K562 treated with DMSO at 1 percent for 24 hours (cell line): Measurements from ENCODE around the gene RASGRF2. TPM values are rescaled to one million over a fixed set of nuclear protein-coding genes. Genes with fewer than 3 reads are reported as not detected.

Experiments
- total RNA-seq: library from RNA; unstranded; fragments of 300-600 nt; gene quantifications from 2 replicates; pipeline ENCODE4 v1.2.3, GENCODE V29; 2022; ENCODE audit warnings: low read depth; ENCODE audit not compliant: insufficient read depth

Gene RASGRF2, protein sequence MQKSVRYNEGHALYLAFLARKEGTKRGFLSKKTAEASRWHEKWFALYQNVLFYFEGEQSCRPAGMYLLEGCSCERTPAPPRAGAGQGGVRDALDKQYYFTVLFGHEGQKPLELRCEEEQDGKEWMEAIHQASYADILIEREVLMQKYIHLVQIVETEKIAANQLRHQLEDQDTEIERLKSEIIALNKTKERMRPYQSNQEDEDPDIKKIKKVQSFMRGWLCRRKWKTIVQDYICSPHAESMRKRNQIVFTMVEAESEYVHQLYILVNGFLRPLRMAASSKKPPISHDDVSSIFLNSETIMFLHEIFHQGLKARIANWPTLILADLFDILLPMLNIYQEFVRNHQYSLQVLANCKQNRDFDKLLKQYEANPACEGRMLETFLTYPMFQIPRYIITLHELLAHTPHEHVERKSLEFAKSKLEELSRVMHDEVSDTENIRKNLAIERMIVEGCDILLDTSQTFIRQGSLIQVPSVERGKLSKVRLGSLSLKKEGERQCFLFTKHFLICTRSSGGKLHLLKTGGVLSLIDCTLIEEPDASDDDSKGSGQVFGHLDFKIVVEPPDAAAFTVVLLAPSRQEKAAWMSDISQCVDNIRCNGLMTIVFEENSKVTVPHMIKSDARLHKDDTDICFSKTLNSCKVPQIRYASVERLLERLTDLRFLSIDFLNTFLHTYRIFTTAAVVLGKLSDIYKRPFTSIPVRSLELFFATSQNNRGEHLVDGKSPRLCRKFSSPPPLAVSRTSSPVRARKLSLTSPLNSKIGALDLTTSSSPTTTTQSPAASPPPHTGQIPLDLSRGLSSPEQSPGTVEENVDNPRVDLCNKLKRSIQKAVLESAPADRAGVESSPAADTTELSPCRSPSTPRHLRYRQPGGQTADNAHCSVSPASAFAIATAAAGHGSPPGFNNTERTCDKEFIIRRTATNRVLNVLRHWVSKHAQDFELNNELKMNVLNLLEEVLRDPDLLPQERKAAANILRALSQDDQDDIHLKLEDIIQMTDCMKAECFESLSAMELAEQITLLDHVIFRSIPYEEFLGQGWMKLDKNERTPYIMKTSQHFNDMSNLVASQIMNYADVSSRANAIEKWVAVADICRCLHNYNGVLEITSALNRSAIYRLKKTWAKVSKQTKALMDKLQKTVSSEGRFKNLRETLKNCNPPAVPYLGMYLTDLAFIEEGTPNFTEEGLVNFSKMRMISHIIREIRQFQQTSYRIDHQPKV (N-terminal part only)
- total RNA-seq: 0.07 and 0.12 TPM in 2 replicates

GRCh38 chr5:80959768-80960442 is at the start of gene RASGRF2:
Gene RASGRF2, plus strand, starts transcription at chr5:80960363. Its CDS starts 376 bp downstream, at chr5:80960739.

GRCh38 chr5:81233080-81233634 is 273.0 kb downstream of the RASGRF2 start, which contains the start of gene CKMT2:
Gene CKMT2, plus strand, starts transcription at chr5:81233322. Its CDS starts 17,811 bp downstream, at chr5:81251133.

